HG02678 (cell line): ENCODE data around the gene ITPR1.

Source experiments
- ATAC-seq: cut with Tn5 transposase; IDR thresholded peaks from one replicate; pipeline ENCODE4 v1.9.1; 2021; ENCODE audit warnings: mild to moderate bottlenecking, moderate library complexity; ENCODE audit not compliant: unreplicated experiment

Gene ITPR1

GRCh38 chr3:4529876-4530588 is 36.9 kb downstream of the ITPR1 start:
- no peak for ATAC-seq

- no peak for ATAC-seq
These were observed 38.4 kb downstream of the ITPR1 start for GRCh38 chr3:4531478-4532025.

- ATAC-seq: no peak
These were observed 39.5 kb downstream of the ITPR1 start for GRCh38 chr3:4532535-4533112.

- no peak for ATAC-seq
These were observed 40.6 kb downstream of the ITPR1 start for GRCh38 chr3:4533489-4534443.

- ATAC-seq: no peak
These were observed 41.8 kb downstream of the ITPR1 start for GRCh38 chr3:4534906-4535305.

DNA sequence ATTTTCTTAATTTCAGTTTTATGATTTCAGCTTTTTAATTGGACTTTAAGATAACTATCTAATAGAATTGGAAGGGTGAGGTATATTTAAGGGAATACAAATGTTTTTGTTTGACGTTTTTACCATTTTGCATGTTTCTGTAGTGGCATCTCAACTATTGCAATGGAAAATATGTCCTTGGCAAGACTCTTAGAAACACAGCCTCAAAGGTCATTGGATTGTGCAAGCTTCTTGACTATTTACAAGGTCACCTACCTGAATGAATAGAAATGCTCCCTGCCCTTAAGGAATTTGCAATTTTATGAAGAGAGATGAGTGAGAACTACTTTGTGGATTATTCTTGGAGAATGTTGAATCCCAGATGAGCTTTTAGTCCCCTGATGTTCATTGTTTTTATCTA is 43.1 kb downstream of the ITPR1 start:
- no peak for ATAC-seq

GRCh38 chr3:4540267-4540666 is 47.1 kb downstream of the ITPR1 start:
- no peak for ATAC-seq

GRCh38 chr3:4543110-4543509 is 50.0 kb downstream of the ITPR1 start:
- ATAC-seq: no peak

- no peak for ATAC-seq
These were observed 53.4 kb downstream of the ITPR1 start for GRCh38 chr3:4546346-4547178.

- ATAC-seq: no peak
These were observed 54.7 kb downstream of the ITPR1 start for GRCh38 chr3:4547799-4548198.

DNA sequence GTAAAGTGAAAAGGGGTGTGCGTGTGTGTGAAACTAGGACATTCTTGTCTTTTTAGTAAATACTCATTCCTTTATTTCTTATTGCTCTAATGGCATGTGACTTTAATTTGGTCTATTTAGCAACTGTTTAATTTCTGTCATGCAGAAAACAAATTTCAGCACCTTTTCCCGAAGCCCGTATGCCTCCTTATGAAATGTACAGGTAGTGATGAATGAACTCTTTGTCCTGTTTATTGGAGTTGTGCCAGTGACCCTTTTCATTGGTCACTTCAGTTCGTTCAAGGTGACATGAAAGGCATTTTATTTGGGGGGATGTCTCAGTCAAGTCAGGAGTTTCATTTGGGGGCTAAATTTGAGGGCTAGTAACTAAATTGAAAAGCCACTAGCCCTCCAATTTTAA is 55.2 kb downstream of the ITPR1 start:
- no peak for ATAC-seq

DNA sequence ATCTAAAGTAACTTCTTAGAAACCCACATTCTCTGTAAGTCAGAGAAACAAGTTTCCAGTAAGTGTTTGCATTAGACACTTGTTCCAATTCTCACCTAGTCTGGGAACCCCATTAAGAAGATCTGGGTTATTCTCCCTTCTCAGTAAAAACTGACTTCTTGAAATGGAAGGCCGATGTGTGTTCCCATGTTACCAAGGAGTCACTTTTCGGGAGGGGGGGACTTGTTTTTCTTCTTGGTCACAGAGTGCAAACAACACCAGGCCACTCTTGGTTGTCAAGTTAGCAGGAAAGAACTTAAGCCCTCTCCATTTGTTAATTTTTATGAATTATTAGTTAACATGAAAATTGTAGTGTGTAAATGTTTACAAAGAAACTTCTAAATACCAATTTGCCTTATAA is 55.6 kb downstream of the ITPR1 start:
- no peak for ATAC-seq

- no peak for ATAC-seq
These were observed 56.7 kb downstream of the ITPR1 start for GRCh38 chr3:4549896-4550295.

GRCh38 chr3:4551051-4551711 is 58.0 kb downstream of the ITPR1 start:
- no peak for ATAC-seq

GRCh38 chr3:4551794-4552442 is 58.8 kb downstream of the ITPR1 start:
- ATAC-seq: no peak

DNA sequence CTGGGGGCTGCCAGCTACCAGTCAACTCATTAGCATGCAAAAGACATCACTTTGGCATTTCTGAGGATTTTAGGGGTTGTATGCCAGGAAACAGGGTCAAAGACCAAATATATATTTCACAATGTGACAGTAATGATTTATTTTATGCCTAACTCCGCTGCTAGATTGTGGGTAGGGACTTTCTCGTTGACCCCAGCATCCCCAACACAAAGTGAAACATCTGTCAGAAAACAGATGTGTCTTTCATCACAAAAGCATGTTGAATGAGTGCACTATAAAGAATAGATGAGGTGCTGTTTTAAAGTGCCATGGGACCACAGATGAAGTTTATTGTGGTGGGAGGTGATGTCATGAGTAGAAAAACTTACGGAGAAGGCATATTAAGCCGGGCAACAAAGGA is 59.7 kb downstream of the ITPR1 start:
- no peak for ATAC-seq

DNA sequence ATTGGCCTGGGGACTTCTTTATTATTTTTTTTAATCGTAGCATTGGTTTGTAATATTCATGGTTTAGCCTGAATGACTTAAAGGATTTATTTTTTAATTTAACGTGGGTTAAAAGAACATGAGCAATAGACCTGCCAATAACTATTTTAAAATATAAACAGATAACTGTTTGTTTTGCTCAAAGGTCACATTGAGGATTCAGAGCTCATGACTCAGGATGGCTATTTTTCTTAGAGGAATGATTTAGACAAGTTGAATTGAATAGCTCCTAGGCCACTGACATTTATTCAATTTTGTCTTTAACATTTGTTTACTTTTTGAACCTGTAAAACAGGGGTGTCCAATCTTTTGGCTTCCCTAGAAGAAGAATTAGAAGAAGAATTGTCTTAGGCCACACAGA is 68.5 kb downstream of the ITPR1 start:
- no peak for ATAC-seq

DNA sequence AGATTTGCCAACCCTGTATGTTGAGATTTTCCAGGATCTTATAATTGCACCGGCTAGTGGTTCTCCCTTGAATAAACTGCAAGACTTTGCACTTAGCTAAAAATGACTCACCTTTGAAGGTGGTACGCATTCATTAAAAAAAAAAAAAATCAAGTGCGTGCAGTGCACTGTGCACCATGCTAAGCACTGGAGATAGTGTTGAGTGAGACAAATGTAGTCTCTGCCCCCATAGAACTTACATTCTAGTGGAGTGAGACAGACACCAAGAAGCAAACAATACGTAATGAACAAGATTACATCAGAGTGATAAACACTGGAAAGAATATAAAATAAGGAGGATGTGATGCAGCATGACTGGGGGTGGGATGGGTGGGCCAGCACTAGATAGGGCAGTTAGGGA is 69.4 kb downstream of the ITPR1 start:
- ATAC-seq: no peak

GRCh38 chr3:4564270-4564669 is 71.1 kb downstream of the ITPR1 start:
- no peak for ATAC-seq
